NOMO-1 treated with dmso at 0.1 percent for 144 hours (cell line): Measurements from ENCODE around the gene DNMT3B.
"Not testable (repeated sequence)": the region's sequence is repeated elsewhere in the genome, so short reads cannot be mapped to it uniquely, and the experiment has no call there.

Experiments
- DNase-seq: peaks from one replicate; lab custom pipeline; 2025; ENCODE audit not compliant: unreplicated experiment; lab: John Stamatoyannopoulos, UW

The DNMT3B gene

DNA sequence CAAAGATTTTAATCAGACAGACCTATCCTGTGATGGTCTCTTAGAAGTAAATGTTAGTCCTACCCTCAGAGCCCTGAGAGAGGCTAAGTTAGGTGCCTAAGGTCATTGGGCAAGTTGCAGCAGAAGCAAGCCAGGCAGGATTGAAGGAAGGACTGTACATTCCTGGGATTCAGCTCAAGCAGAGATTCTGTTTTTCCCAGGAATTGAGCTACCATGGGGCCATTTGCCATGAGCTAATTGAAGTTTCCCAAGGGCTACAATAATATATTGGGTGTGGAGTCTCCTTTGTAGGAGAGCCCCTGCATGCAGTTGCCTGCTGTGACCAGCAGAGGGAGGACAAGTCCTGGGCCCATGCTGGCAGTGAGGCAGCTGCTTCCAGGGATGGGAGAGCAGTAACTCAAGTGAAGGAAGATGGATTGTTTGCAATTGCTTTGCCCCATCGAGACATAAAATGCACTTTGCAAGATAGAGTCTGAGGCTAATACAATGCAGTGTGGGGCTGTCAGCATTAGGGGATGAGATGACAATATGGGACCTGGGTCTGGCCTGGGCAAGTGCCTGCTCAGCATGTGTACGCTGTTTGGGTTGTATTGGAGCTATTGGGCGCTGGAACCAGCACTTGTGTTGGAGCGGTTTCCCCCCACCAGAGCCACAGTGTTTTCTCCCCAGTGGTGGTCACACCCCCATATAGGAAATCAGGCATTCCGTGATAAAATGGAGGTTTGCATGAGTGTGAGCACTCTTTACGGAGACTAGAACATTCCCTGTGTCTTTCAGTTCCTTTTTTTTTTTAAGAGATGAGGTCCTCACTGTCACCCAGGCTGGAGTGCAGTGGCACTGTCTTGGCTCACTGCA is 27.9 kb downstream of the DNMT3B start:
- peak; percentile 36 for DNase-seq

DNA sequence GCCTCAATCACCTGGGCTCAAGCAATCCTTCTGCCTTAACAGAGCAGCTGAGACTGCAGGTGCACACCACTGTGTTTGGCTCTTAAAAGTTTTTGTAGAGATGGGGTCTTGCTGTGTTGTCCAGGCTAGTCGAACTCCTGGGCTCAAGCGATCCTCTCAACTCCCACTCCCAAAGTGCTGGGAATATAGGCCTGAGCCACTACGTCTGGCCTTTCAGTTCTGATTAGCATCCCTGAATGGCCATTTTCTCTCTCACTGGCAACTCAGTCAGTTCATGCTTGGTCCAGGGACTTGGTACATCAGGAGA is 28.5 kb downstream of the DNMT3B start:
- no peak for DNase-seq

DNA sequence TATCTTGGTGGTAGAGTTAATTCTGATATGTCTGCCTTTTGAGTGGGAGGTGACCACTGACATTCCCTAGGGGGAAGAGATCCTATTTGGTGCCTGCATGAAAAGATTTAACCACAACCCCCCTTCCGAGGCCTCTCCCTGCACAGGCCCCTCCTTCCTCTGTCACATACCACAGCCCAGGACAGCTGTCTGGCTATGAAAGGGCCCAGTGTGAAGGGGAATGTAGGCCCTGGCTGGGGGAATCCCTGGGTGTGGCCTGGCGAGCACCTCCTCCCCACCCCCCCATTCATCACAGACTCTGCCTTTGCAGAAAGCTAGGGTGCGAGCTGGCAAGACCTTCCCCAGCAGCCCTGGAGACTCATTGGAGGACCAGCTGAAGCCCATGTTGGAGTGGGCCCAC is 30.1 kb downstream of the DNMT3B start:
- no peak for DNase-seq

DNA sequence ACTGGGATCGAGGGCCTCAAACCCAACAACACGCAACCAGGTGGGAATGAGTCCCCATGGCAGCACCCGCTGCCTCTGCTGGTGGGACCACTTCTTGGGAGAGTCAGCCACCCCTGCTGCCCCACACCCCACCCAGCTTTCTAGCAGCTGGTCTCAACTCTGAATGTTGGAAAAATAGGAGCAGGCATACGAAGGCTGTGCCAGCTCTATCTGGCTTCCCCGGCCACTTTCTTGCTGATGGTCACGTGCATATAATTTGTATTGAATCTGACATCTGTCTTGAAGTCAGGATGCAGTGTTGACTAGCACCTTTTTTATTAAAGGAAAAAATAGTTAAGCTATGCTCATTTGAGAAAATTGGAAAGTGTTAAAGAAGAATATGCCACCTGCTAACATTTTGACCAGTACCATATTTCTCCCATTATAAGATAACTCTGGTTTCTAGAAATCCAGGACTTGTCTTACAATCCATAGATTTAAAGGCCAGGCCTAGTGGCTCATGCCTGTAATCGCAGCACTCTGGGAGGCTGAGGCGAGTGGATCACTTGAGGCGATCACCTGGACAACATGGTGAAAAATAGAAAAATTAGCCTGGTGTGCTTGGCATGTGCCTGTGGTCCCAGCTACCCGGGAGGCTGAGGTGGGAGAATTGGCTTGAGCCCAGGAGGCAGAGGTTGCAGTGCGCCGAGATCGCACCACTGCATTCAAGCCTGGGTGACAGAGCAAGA is 30.7 kb downstream of the DNMT3B start:
- DNase-seq = no peak

DNA sequence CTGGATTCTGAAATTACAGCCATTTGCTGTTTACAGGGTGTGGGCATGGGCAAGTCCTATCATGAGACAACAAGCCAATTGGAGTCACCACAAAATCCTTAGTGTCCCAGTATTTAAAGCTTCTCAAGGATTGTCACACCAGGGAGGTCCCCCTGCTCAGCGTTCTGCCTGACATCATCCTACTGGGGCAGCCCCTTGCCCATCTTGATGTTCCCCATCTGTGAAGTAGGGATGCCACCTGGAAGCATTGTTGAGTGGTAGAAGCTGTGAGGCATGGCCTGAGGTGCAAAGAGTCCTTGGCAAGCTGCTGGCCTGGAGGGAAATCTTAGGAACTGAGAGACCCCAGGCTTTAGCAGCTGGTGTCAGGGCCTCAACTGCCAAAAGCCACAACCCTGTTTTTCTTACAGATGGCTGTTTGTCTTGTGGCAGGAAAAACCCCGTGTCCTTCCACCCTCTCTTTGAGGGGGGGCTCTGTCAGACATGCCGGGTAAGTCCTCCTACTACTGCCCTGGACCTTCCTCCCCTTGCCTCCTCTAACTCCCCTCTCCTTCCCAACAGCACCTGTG is 34.3 kb downstream of the DNMT3B start:
- no peak for DNase-seq

DNA sequence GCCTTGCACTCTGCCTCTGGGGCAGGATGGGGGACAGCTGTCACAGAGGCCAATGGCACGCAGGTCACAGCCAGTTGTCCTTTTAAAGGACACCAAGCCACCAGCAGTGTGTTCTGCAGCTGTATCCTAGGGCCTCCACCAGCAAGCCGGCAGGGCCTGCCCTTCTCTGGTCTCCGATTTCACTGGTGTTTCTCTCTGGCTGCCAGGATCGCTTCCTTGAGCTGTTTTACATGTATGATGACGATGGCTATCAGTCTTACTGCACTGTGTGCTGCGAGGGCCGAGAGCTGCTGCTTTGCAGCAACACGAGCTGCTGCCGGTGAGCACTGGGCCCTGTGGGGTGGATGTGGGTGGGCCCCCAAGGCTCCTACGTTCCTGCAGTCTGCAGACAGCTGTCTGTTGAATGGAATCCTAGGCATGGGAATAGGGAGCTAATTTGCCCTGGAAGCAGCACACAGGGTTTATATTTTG is 34.8 kb downstream of the DNMT3B start:
- no peak for DNase-seq

DNA sequence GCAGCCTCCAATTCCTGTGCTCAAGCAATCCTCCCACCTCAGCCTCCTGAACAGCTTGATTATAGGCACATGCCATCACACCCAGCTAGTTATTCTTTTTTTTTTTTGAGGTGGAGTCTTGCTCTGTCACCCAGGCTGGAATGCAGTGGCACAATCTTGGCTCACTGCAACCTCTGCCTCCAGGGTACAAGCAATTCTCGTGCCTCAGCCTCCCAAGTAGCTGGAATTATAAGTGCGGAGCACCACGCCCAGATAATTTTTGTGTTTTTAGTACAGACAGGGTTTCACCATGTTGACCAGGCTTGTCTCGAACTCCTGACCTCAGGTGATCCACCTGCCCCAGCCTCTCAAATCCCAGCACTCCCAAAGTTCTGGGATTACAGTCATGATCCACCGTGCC is 35.4 kb downstream of the DNMT3B start:
- DNase-seq = not testable (repeated sequence)

DNA sequence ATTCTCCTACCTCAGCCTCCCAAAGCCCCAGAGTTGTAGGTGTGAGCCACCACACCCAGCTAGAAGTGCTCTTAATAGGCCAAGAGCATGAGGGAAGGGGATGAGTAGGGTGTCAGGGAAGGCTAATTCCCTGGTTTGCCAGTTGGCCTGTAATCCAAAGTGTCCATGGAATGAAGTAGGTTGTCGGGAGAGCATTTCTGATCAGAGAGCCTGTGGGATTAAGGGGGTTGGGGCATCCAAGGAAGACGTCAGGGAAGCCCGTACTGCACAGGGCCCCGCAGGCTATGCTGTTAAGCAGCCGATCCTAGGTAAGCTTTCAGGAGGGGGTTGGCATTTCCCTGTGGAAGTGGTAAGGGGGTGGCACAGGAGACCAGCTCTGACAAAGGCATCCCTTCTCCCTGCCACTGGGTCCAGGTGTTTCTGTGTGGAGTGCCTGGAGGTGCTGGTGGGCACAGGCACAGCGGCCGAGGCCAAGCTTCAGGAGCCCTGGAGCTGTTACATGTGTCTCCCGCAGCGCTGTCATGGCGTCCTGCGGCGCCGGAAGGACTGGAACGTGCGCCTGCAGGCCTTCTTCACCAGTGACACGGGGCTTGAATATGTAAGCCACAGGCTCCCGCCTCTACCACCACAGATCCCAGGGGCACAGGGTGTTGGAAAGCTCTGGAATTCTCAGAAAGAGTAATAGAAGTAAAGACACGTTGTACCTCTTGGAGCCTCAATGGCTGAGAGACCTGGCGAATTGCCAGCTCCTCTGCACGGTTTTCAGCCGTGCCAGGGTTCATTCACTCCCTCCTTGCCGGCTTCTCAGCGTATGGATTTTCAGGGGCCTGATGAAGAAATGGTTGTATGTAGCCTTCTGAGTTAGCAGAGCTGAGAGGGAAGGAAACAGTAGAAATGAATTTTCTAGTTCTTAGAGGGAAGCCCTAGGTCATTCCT is 36.1 kb downstream of the DNMT3B start:
- no peak for DNase-seq

DNA sequence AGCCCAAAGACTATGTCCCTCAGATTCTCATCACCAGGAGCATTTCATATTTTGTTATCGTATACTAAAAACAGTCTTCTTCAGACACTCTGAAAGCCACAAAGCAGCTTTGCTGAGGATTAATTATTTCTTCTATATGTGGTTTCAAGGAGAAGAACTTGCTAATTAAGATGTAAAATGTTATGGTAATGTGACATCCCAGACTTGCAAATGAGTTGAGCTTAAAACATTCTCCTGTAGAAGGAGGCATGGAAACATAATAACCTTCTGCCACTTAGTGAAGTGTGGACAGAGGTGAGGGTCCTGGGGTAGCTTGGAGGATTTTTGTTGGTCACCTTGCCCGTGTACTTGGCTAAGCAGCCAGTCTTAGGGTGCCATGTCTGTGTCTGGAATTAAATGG is 40.9 kb downstream of the DNMT3B start:
- no peak for DNase-seq

DNA sequence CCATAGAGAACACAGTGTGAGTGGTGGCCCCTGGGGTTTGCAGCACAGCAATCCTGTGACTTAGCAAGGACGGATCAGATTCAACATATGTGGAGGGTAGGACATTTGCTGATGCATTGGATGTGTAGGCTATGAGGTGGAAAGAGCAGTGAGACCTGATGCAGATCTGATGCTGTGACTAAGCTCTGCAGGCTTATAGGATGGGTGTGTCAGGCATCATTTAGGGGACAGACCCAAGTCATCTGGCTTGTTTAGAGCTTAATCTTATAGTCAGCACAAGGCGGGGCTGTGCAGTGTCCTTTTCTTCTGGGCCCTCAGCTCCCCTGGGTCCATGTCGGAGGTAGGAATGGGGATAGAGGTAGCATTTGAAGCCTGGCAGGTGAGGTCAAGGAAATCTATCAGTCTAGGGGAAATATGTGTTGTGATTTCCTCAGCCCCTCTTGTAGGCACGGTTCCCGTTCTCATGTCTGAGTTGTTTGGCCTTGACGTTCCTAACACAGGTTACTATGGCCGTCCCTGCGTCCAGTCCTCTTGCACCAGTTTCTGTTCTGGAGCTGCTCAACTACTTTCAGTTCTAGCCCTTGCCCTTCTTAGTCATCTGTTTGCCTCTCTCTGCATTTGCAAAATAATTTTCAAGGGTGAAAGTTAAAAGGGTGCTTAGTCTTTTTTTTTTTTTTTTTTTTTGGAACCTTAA is 42.0 kb downstream of the DNMT3B start:
- DNase-seq = no peak

DNA sequence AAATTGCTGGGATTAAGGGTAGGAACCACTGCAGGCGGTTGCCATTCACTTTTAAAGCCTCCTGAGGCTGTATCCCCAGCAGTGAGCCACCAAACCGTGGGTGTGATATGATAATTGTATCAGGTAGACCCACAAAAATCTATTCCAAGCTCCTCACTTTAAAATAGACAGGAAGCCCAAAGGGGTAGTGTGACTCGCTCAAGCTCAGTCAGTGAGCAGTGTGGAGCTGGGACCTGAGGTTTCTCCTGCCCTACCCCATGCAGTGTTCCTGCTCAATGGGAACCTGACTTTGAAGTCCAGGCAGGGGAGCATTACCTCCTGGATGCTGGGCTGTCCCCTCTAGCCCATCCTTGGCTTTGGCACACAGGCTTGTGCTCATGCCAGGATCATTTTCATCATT is 42.6 kb downstream of the DNMT3B start:
- DNase-seq = no peak

DNA sequence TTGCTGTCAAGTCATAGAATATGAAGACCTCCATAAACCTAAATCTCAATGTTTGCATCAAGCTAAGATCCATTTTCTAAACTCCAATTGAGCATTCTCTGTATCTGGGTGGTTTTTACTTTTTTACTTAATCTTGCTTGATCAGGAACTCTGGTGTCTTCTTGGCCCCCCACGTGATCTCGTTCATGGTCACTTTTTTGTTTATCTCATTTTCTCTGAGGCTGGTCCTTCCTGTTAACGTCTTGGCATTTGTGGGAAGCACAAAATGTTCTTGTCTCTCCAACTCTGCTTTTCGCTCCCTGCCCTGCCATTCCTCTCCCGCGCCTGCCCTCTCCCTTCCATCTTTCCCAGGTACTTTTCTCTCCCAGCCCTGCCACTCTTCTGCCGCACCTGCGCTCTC is 43.5 kb downstream of the DNMT3B start:
- no peak for DNase-seq

DNA sequence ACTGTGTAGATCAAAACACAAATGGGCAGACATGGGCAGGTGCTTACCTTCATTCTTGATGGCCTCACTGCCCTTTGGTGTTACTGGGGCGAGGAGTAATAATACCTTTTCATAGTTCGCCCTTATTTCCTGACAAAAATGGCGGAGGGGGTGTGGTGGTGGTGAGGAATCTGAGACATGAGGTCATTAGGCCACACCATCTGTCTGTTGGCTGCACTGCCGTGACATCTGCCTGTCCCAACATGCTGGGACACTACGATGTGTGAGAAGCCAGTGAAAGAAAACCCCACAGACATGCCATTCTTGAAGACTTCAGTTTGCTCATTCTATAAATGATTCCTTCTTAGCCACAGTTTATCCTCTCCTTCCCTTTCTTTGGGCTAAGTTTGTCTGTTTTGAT is 44.2 kb downstream of the DNMT3B start:
- DNase-seq = no peak

DNA sequence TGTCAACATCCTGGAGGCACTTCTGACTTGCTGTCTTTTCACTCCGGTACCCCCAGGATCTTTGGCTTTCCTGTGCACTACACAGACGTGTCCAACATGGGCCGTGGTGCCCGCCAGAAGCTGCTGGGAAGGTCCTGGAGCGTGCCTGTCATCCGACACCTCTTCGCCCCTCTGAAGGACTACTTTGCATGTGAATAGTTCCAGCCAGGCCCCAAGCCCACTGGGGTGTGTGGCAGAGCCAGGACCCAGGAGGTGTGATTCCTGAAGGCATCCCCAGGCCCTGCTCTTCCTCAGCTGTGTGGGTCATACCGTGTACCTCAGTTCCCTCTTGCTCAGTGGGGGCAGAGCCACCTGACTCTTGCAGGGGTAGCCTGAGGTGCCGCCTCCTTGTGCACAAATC is 45.5 kb downstream of the DNMT3B start:
- no peak for DNase-seq

DNA sequence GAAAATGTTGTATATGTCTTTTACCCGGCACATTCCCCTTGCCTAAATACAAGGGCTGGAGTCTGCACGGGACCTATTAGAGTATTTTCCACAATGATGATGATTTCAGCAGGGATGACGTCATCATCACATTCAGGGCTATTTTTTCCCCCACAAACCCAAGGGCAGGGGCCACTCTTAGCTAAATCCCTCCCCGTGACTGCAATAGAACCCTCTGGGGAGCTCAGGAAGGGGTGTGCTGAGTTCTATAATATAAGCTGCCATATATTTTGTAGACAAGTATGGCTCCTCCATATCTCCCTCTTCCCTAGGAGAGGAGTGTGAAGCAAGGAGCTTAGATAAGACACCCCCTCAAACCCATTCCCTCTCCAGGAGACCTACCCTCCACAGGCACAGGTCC is 46.3 kb downstream of the DNMT3B start:
- DNase-seq = no peak

DNA sequence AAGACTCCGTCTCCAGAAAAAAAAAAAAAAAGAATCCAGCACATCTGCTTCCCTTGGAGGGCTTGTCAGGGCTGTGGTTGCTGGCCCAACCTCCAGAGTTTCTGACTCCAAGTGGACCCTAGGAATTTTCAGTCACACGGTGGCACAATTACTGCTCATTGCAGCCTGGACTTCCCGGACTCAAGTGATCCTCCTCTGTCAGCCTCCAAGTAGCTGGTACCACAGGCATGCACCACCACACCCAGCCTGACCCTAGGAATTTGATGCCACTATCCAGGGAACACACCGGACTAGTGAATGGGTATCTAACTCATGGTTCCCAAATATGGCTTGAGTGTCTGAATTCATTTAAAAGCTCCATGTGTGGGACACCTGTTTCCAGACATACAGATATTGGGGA is 47.7 kb downstream of the DNMT3B start:
- DNase-seq = no peak

DNA sequence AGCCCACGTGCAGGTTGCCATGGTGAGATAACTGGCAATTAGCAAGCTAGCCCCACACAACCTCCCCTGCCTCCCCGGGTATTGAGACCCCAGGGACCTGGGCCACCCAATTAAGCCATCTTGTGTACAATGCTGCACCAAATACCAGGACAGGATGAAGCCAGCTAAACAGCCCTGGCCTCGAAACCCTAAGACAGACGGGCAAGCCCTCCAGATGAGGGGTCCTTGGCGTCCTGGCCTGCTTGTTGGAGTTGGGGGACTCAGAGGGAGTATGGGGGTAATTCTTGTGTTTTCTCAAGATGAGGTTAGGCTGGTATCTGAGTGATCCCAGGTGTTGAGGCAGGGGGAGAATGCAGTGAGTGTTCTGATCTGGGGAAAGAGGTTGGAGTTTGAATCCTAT is 48.8 kb downstream of the DNMT3B start:
- no peak for DNase-seq

DNA sequence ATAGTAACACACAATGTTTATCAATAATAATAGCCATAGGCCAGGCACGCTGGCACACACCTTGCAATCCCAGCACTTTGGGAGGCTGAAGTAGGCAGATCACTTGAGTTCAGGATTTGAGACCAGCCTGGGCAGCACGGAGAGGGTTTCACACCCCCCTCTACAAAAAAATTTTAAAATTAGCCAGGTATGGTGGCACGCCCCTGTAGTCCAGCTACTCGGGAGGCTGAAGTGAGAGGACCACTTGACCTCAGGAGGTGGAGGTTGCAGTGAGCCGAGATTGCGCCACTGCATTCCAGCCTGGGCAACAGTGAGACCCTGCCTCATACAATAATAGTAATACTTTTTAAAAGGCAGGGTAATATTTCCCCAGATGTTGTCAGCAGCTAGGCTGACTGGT is 49.7 kb downstream of the DNMT3B start:
- no peak for DNase-seq

DNA sequence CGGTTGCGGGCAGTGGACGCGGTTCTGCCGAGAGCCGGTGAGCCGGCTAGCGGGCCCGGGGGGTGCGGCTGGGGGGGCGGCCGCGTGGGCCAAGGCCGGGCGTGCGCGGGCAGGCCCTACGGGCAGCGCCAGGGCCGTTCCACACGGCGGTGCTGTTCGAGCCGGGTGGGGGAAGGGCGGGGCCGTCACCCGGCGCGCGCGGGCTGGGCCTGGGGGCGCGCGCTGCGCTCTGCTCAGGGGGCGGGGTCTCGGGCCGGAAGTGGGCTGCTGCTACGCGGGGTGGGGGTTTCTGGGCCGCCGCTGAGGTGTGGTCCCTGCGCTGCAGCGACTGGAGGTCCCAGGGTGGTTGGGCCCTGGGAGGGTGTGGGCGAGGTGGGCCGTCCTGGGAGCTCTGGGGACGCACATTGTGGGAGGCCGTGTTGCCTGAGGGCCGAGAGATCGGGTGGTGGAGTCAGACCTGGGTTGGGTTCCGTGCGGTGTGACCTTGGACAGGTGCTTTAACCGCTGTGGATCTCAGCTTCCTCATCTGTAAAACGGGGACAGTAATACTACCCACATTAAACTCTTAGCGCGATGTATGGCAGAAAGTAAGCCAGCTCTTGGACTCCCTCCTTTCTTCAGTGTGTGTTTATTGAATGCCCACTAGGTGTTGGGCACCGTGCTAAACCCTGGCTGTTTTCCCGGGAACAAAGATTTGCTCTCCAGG is 58.0 kb downstream of the DNMT3B start:
- peak; percentile 15 for DNase-seq
